Lung (tissue), 12 donors: Measurements from ENCODE around the gene KBTBD12. TPM values are rescaled to one million over a fixed set of nuclear protein-coding genes. Genes with fewer than 3 reads are reported as not detected.

Source experiments
- ATAC-seq: fragments of 200-7000 bp; cut with Tn5 transposase; one replicate; pipeline ENCODE4 v1.9.1; 2020; ENCODE audit warnings: moderate number of reproducible peaks; ENCODE audit not compliant: insufficient read depth, low FRiP score
- DNase-seq, 3 donors: peaks; one replicate each; pipeline ENCODE4 v3.0.0-alpha.2; 2013 to 2017
- H3K27ac ChIP-seq, 2 donors: one replicate each; pipeline ENCODE4 v1.5.1; 2013; ENCODE audit warnings: mild to moderate bottlenecking in 2 of 2, moderate library complexity in 2 of 2, control low read depth in 1 of 2, inconsistent platforms in 1 of 2, low read depth in 1 of 2, low read length in 1 of 2
- H3K27me3 ChIP-seq, 3 donors: one replicate each; pipeline ENCODE4 v1.5.1; 2013; ENCODE audit warnings: low read length in 2 of 3; ENCODE audit not compliant: control insufficient read depth in 3 of 3, insufficient read depth in 3 of 3
- H3K36me3 ChIP-seq, 4 donors: one replicate each; pipeline ENCODE4 v1.5.1; 2013; ENCODE audit warnings: low read length in 4 of 4, mild to moderate bottlenecking in 1 of 4, moderate library complexity in 1 of 4; ENCODE audit not compliant: control insufficient read depth in 4 of 4, insufficient read depth in 4 of 4
- H3K4me1 ChIP-seq, 5 donors: one replicate each; pipeline ENCODE4 v1.5.1; 2013; ENCODE audit warnings: low read length in 5 of 5, mild to moderate bottlenecking in 2 of 5, moderate library complexity in 1 of 5; ENCODE audit not compliant: control insufficient read depth in 5 of 5, insufficient read depth in 5 of 5
- H3K4me3 ChIP-seq: one replicate; pipeline ENCODE4 v1.5.1; 2013; ENCODE audit warnings: mild to moderate bottlenecking, control low read depth, moderate library complexity
- H3K9ac ChIP-seq, 2 donors: one replicate each; pipeline ENCODE4 v1.5.1; 2013; ENCODE audit warnings: low read length in 2 of 2, control low read depth in 1 of 2; ENCODE audit not compliant: insufficient read depth in 1 of 2
- H3K9me3 ChIP-seq, 4 donors: one replicate each; pipeline ENCODE4 v1.5.1; 2013; ENCODE audit warnings: low read length in 3 of 4, mild to moderate bottlenecking in 1 of 4, moderate library complexity in 1 of 4; ENCODE audit not compliant: control insufficient read depth in 4 of 4, insufficient read depth in 3 of 4
- CTCF ChIP-seq: IDR thresholded peaks from 2 replicates; pipeline ENCODE4 v1.5.1; 2012; ENCODE audit warnings: mild to moderate bottlenecking; ENCODE audit errors: control extremely low read depth, extremely low read depth
- WGBS, 2 donors: extraction: QIAGEN DNeasy Blood & Tissue Kit; methylation state at CpG; one replicate each; pipeline ENCODE4 v1.1.7; 2013; 5-methylcytosine and 5-hydroxymethylcytosine counted together
- polyA plus RNA-seq, 2 donors: library from polyadenylated mRNA; stranded (reverse); fragments of 200-250 nt; gene quantifications; one replicate each; pipeline ENCODE4 v1.2.1, GENCODE V29; 2013
- total RNA-seq, 2 donors: library from RNA; depleted of rRNA in 1 of 2; stranded (reverse); fragments of >200 nt in 1 of 2; gene quantifications; one replicate each; pipeline ENCODE4 v1.2.1, GENCODE V29; 2014 to 2021
- donor health status: control.
- donor health status: control.
- donor health status: Bipolar disorder and iron deficiency.
- donor health status: healthy.
- donor health status: DM: yes; HTN: yes; CAD: no.

The KBTBD12 gene
- total and polyA plus RNA-seq, 4 donors, result 0.29 to 3.1 (median 0.62) TPM

- Histone ChIP-seq H3K4me3 (no peak overlapping the region), H3K4me1 (peaks cover 0 to 3% (median 0%) of the 10 kb centered on the region in 5 donors), H3K36me3 (no peaks in the 10 kb centered on the region), H3K27me3 (peaks cover 0 to 5% (median 0%) of the 10 kb centered on the region in 3 donors), H3K9me3 (peaks cover 0 to 5% (median 0%) of the 10 kb centered on the region in 4 donors), H3K9ac (no peak overlapping the region), H3K27ac (no peak overlapping the region)
- DNase-seq, result no peak
- 91 to 95% methylated on average over 7 of the region's 7 CpGs for WGBS, 2 donors
- TF ChIP-seq CTCF, result no peak
- ATAC-seq, result no peak
These were observed 82.0 kb downstream of the KBTBD12 start for GRCh38 chr3:127997016-127997415.

GRCh38 chr3:127997961-127998360 is 82.9 kb downstream of the KBTBD12 start:
- DNase-seq (no peak), ATAC-seq (no peak)
- Histone ChIP-seq H3K9ac (no peak overlapping the region), H3K27ac (no peak overlapping the region), H3K4me1 (peaks cover 0 to 3% (median 0%) of the 10 kb centered on the region in 5 donors), H3K36me3 (no peaks in the 10 kb centered on the region), H3K4me3 (no peak overlapping the region), H3K9me3 (peaks cover 0 to 5% (median 0%) of the 10 kb centered on the region in 4 donors), H3K27me3 (peaks cover 0 to 5% (median 1%) of the 10 kb centered on the region in 3 donors)
- no peak for TF ChIP-seq CTCF
- 80 to 93% methylated on average over 5 of the region's 5 CpGs for WGBS, 2 donors

- H3K4me3 ChIP-seq, result no peak overlapping the region
- no peak for ATAC-seq
- H3K27ac ChIP-seq, result no peak overlapping the region
- H3K9me3 ChIP-seq, result peaks cover 0 to 5% (median 0%) of the 10 kb centered on the region in 4 donors
- WGBS, 2 donors, result 90 to 92% methylated on average over 3 of the region's 3 CpGs
- H3K4me1 ChIP-seq, result peaks cover 0 to 3% (median 0%) of the 10 kb centered on the region in 5 donors
- TF ChIP-seq CTCF, result no peak
- H3K9ac ChIP-seq, result no peak overlapping the region
- no peaks in the 10 kb centered on the region for H3K36me3 ChIP-seq
- DNase-seq, result no peak
- peaks cover 0 to 5% (median 5%) of the 10 kb centered on the region in 3 donors for H3K27me3 ChIP-seq
These were observed 83.6 kb downstream of the KBTBD12 start for GRCh38 chr3:127998596-127998995.
